Stimulated activated CD4-positive, alpha-beta T cell treated with anti-CD3 and anti-CD28 coated beads, Interleukin-12 subunit alpha, Interleukin-12 subunit beta, amount 100 ng/mL, for 24 hours (primary cell): ENCODE results near the gene NR3C2.
"Not testable (repeated sequence)": the region's sequence is repeated elsewhere in the genome, so short reads cannot be mapped to it uniquely, and the experiment has no call there.

Experiments used
- DNase-seq, 2 experiments: peaks; one replicate each; pipeline ENCODE4 v3.0.0-alpha.2; 2020; ENCODE audit warnings: low read depth in 2 of 2

Gene NR3C2

GRCh38 chr4:148216866-148217814 is 225.1 kb downstream of the NR3C2 start:
- DNase-seq: no peak

GRCh38 chr4:148216321-148216720 is 225.9 kb downstream of the NR3C2 start:
- DNase-seq: no peak

- DNase-seq: no peak
Measured at GRCh38 chr4:148215202-148215601, 227.0 kb downstream of the NR3C2 start.

GRCh38 chr4:148214529-148215166 is 227.6 kb downstream of the NR3C2 start:
- DNase-seq: no peak

- no peak for DNase-seq
Measured at GRCh38 chr4:148211533-148211932, 230.7 kb downstream of the NR3C2 start.

GRCh38 chr4:148210661-148211060 is 231.6 kb downstream of the NR3C2 start:
- no peak for DNase-seq

- no peak for DNase-seq
Measured at GRCh38 chr4:148207068-148207467, 235.1 kb downstream of the NR3C2 start.

- DNase-seq: no peak
Measured at GRCh38 chr4:148205476-148205875, 236.7 kb downstream of the NR3C2 start.

- DNase-seq: no peak
Measured at GRCh38 chr4:148204892-148205291, 237.3 kb downstream of the NR3C2 start.

GRCh38 chr4:148204171-148204570 is 238.0 kb downstream of the NR3C2 start:
- no peak for DNase-seq

GRCh38 chr4:148203056-148203898 is 238.9 kb downstream of the NR3C2 start:
- no peak for DNase-seq

- DNase-seq: no peak
Measured at GRCh38 chr4:148200960-148201359, 241.3 kb downstream of the NR3C2 start.

GRCh38 chr4:148196164-148196563 is 246.1 kb downstream of the NR3C2 start:
- no peak for DNase-seq

GRCh38 chr4:148192526-148192925 is 249.7 kb downstream of the NR3C2 start:
- DNase-seq: no peak

- DNase-seq: not testable (repeated sequence)
Measured at GRCh38 chr4:148187454-148188222, 254.6 kb downstream of the NR3C2 start.

- DNase-seq: no peak
Measured at GRCh38 chr4:148184922-148185321, 257.3 kb downstream of the NR3C2 start.

GRCh38 chr4:148182230-148182911 is 259.8 kb downstream of the NR3C2 start:
- DNase-seq: no peak

- no peak for DNase-seq
Measured at GRCh38 chr4:148173397-148174017, 268.7 kb downstream of the NR3C2 start.

GRCh38 chr4:148171596-148171995 is 270.6 kb downstream of the NR3C2 start:
- no peak for DNase-seq
